ENCODE data around the gene CARMIL3.

GRCh38 chr14:24037658-24038037, 14.2 kb upstream of the CARMIL3 start:
- TF ChIP-seq CTCF (IDR thresholded peaks at IDR 0.05; ENCODE audit: low read depth, low read length), result no peak
- TF ChIP-seq EZH2phosphoT487 (IDR thresholded peaks at IDR 0.05; ENCODE audit: low read depth), result no peak
